Nephron progenitor cell (in vitro differentiated cells): ENCODE measurements around the gene DDR2.

ENCODE experiments used
- DNase-seq: peaks from one replicate; pipeline ENCODE4 v3.0.0; 2021
- H3K27ac Mint-ChIP-seq: 2 replicates; pipeline ENCODE4 v1.8.0; 2021; ENCODE audit warnings: mild to moderate bottlenecking, moderate library complexity, mixed read lengths
- H3K27me3 Mint-ChIP-seq: 2 replicates; pipeline ENCODE4 v1.8.0; 2021; ENCODE audit warnings: mild to moderate bottlenecking, low read depth, mixed read lengths; ENCODE audit not compliant: poor library complexity
- H3K36me3 Mint-ChIP-seq: 2 replicates; pipeline ENCODE4 v1.8.0; 2021; ENCODE audit warnings: low read depth, mixed read lengths
- H3K4me1 Mint-ChIP-seq: 2 replicates; pipeline ENCODE4 v1.8.0; 2021; ENCODE audit warnings: mixed read lengths
- H3K4me3 Mint-ChIP-seq: 2 replicates; pipeline ENCODE4 v1.8.0; 2021; ENCODE audit warnings: mild to moderate bottlenecking, moderate library complexity, mixed read lengths
- H3K9me3 Mint-ChIP-seq: 2 replicates; pipeline ENCODE4 v1.8.0; 2021; ENCODE audit warnings: mild to moderate bottlenecking, moderate library complexity, mixed read lengths
- TF ChIP-seq, protein P1 (sequence below): fragments of 200-600 bp; sonication (generic); IDR thresholded peaks from 2 replicates; pipeline ENCODE4 v1.5.0; 2021; ENCODE audit warnings: antibody characterized with exemption

Gene DDR2

DNA sequence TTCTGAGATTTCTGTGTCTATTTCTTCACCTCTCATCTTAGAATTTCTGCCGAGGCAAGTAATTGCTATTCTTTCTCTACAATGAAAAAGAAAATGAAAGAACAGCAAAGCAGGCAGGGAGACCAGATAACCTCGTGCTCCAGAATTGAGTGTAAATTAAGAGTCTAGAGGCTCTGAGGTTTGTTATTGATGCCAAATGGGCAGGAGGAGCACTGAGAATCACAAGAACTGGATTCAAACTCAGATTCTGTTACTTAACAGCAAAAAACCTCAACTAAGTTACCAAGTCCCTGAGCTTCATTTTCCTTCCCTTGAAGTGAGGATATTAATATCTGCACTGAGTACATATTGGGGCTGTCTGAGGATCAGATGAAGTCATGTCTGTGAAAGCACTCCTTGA lies 5.5 kb upstream of the DDR2 start:
- no peak overlapping the region for H3K27ac Mint-ChIP-seq
- peaks cover 24% of the 10 kb centered on the region for H3K4me1 Mint-ChIP-seq
- H3K9me3 Mint-ChIP-seq: no peaks in the 10 kb centered on the region
- no peak overlapping the region for H3K4me3 Mint-ChIP-seq
- peaks cover 4% of the 10 kb centered on the region for H3K27me3 Mint-ChIP-seq
- H3K36me3 Mint-ChIP-seq: no peaks in the 10 kb centered on the region
- TF ChIP-seq, protein P1, sequence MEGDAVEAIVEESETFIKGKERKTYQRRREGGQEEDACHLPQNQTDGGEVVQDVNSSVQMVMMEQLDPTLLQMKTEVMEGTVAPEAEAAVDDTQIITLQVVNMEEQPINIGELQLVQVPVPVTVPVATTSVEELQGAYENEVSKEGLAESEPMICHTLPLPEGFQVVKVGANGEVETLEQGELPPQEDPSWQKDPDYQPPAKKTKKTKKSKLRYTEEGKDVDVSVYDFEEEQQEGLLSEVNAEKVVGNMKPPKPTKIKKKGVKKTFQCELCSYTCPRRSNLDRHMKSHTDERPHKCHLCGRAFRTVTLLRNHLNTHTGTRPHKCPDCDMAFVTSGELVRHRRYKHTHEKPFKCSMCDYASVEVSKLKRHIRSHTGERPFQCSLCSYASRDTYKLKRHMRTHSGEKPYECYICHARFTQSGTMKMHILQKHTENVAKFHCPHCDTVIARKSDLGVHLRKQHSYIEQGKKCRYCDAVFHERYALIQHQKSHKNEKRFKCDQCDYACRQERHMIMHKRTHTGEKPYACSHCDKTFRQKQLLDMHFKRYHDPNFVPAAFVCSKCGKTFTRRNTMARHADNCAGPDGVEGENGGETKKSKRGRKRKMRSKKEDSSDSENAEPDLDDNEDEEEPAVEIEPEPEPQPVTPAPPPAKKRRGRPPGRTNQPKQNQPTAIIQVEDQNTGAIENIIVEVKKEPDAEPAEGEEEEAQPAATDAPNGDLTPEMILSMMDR: no peak
- no peak for DNase-seq

DNA sequence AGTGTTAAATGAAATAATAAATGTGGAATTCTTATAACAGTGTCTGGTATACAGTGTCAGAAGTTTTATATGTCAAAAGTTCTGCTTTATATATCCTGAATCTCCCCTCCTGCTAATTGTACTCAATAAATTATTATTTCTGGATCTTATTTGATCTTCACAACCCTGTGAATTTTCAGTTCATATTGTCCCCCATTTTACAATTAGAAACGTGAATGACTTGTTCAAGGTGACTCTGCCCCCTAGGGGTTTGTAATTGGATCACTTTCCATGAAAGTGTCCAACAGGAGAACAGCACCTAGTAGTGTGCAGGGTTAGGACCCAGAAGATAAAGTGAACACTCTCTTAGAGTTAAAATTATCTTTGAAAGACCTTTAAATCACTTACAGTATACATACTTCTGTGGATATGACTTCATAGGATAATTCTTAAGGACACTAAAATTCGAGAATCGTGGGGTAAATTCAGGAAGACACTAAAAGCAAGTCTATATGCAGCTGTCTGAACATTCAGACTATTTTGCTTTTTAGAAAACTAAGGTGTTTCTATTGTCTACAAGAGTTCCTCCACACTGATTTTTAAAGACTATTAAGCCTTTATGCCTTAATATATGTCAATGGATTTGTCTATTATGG lies 4.5 kb upstream of the DDR2 start:
- Mint-ChIP-seq H3K4me1 (peaks cover 32% of the 10 kb centered on the region), H3K9me3 (no peaks in the 10 kb centered on the region), H3K4me3 (no peak overlapping the region), H3K36me3 (no peaks in the 10 kb centered on the region), H3K27ac (no peak overlapping the region), H3K27me3 (peaks cover 4% of the 10 kb centered on the region)
- TF ChIP-seq, protein P1: peak; percentile 39
- DNase-seq: no peak

DNA sequence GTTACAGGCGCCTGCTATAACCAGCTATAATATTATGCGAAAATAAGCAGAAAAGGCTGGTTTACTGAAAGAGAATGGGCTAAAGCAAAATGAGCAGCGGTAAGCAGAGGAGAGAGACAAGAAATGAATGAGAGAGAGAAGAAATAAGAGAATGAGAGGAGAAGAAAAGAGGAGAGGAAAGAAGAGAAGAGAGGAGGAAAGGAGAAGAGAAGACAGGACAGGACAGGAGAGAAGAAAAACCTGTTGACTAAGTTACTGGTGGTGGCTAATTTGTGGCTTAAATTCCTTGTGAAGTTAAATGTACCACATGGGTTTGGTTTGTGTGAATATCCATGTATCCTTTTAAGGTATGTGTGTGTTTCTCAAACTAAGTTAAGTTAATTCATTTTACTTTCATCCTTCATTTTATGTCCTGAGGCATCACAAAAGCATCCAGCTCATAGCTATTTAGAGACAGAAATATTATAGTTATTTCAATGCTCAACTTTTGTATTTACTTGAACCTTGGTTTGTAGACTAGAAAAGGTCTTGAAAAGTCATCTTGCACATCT lies 3.1 kb upstream of the DDR2 start:
- DNase-seq: no peak

DNA sequence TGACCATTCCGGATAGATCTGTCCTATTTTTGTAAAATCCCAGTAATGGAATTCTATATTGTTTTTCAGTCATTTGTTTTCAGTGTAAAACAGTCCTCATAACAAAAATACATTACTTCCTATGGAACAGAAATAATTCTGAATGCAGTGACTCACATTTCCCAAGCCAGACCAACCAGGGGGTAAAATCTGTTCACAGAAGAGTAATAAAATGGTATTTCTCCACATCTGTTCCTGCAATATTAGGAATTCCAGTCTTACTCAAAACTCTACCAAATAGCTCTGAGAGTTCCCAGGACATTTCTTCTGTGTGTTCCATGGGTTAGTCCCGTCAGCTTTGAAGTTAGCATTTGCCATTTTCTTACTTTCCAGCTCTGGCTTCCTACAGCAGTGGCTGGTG lies 2.6 kb upstream of the DDR2 start:
- H3K4me3 Mint-ChIP-seq: no peak overlapping the region
- DNase-seq: no peak
- TF ChIP-seq, protein P1: no peak
- H3K9me3 Mint-ChIP-seq: no peaks in the 10 kb centered on the region
- peaks cover 46% of the 10 kb centered on the region for H3K4me1 Mint-ChIP-seq
- no peaks in the 10 kb centered on the region for H3K36me3 Mint-ChIP-seq
- H3K27me3 Mint-ChIP-seq: peaks cover 4% of the 10 kb centered on the region
- H3K27ac Mint-ChIP-seq: no peak overlapping the region

More for the DNA sequence above, 3.1 kb upstream of the DDR2 start:
- Mint-ChIP-seq H3K27me3 (peaks cover 4% of the 10 kb centered on the region), H3K4me1 (peaks cover 41% of the 10 kb centered on the region), H3K27ac (no peak overlapping the region), H3K4me3 (no peak overlapping the region), H3K36me3 (no peaks in the 10 kb centered on the region), H3K9me3 (no peaks in the 10 kb centered on the region)
- TF ChIP-seq, protein P1: no peak

DNA sequence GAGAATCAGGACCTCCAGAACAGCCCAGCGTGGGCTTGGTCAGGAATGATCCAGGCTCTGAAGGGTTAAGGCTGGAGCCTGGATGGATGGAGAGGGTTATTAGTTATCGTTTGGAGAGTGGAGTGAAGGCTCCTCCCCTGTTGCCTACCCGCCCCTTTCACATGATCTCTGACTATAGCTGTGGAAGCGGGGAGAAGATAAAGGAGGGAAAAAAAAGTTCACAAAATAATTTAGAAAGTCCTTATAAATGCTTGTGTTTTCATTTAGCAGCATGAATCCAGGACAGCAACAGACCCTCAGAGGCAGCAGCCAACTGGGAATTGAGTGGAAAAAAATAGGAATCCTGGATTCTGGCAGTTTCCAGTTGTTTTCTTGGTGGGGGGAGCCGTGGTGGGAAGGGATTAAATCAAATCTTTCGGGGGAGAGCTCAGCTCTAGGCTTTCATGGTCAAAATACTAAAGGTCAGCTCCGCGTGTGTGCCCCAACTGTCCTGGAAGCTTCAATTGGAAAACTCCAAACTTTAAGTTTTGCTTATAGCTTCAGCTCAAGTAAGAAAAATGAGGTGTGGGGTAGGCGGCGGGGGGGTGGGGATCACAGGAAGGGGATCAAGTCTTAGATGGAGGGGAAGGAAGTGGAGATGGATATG lies 595 bp upstream of the DDR2 start:
- no peaks in the 10 kb centered on the region for H3K27me3 Mint-ChIP-seq
- H3K36me3 Mint-ChIP-seq: no peaks in the 10 kb centered on the region
- H3K9me3 Mint-ChIP-seq: no peaks in the 10 kb centered on the region
- TF ChIP-seq, protein P1: no peak
- H3K27ac Mint-ChIP-seq: peak overlapping the region; percentile 83
- H3K4me3 Mint-ChIP-seq: peak overlapping the region; percentile 78
- DNase-seq: peak; percentile 6
- H3K4me1 Mint-ChIP-seq: peaks cover 64% of the 10 kb centered on the region
